H9 (cell line): ENCODE results near the gene DCBLD1. TPM values are rescaled to one million over a fixed set of nuclear protein-coding genes. Genes with fewer than 3 reads are reported as not detected.

Experiments
- DNase-seq: peaks from one replicate; pipeline ENCODE4 v3.0.0-alpha.2; 2017
- H2AFZ ChIP-seq: one replicate; pipeline ENCODE4 v1.6.1; 2013; ENCODE audit warnings: mild to moderate bottlenecking, low read length, control low read depth, moderate library complexity
- H2AK5ac ChIP-seq: 2 replicates; pipeline ENCODE4 v1.6.1; 2013; ENCODE audit warnings: low read length, control low read depth, mixed read lengths; ENCODE audit not compliant: insufficient read length
- H2BK120ac ChIP-seq: one replicate; pipeline ENCODE4 v1.6.1; 2013; ENCODE audit warnings: low read depth, mild to moderate bottlenecking, low read length, control low read depth, inconsistent platforms; ENCODE audit not compliant: poor library complexity, severe bottlenecking
- H2BK12ac ChIP-seq: 2 replicates; pipeline ENCODE4 v1.6.1; 2013; ENCODE audit warnings: low read length, control low read depth, mixed read lengths, low read depth; ENCODE audit not compliant: insufficient read length
- H2BK15ac ChIP-seq: 2 replicates; pipeline ENCODE4 v1.6.1; 2013; ENCODE audit warnings: low read depth, low read length, control low read depth
- H2BK20ac ChIP-seq: one replicate; pipeline ENCODE4 v1.6.1; 2013; ENCODE audit warnings: low read depth, mild to moderate bottlenecking, low read length, control low read depth, inconsistent platforms; ENCODE audit not compliant: poor library complexity, severe bottlenecking
- H2BK5ac ChIP-seq: 2 replicates; pipeline ENCODE4 v1.6.1; 2013; ENCODE audit warnings: low read length, control low read depth, mixed read lengths; ENCODE audit not compliant: insufficient read length
- H3K14ac ChIP-seq: 2 replicates; pipeline ENCODE4 v1.6.1; 2013; ENCODE audit warnings: low read length, control low read depth; ENCODE audit not compliant: insufficient read depth
- H3K18ac ChIP-seq: 2 replicates; pipeline ENCODE4 v1.6.1; 2013; ENCODE audit warnings: low read depth, mild to moderate bottlenecking, mixed read lengths, low read length, control low read depth; ENCODE audit not compliant: insufficient read length
- H3K23ac ChIP-seq: 2 replicates; pipeline ENCODE4 v1.6.1; 2013; ENCODE audit warnings: low read length, control low read depth, mixed read lengths, low read depth; ENCODE audit not compliant: insufficient read length
- H3K23me2 ChIP-seq: 2 replicates; pipeline ENCODE4 v1.6.1; 2013; ENCODE audit warnings: low read depth, mild to moderate bottlenecking, mixed read lengths, low read length, control low read depth; ENCODE audit not compliant: insufficient read length, poor library complexity, severe bottlenecking
- H3K27ac ChIP-seq: 2 replicates; pipeline ENCODE4 v1.5.1; 2013; ENCODE audit warnings: low read length, control low read depth, mixed read lengths, low read depth; ENCODE audit not compliant: insufficient read length
- H3K27me3 ChIP-seq: 2 replicates; pipeline ENCODE4 v1.6.1; 2013; ENCODE audit warnings: low read length, control low read depth, inconsistent platforms; ENCODE audit not compliant: insufficient read depth
- H3K4ac ChIP-seq: 2 replicates; pipeline ENCODE4 v1.6.1; 2013; ENCODE audit warnings: low read depth, mild to moderate bottlenecking, control low read depth, inconsistent platforms, low read length, moderate library complexity
- H3K4me1 ChIP-seq: 2 replicates; pipeline ENCODE4 v1.6.1; 2013; ENCODE audit warnings: low read length, control low read depth, inconsistent platforms; ENCODE audit not compliant: insufficient read depth
- H3K4me2 ChIP-seq: 2 replicates; pipeline ENCODE4 v1.6.1; 2013; ENCODE audit warnings: low read length, control low read depth, mixed read lengths; ENCODE audit not compliant: insufficient read length, insufficient read depth
- H3K56ac ChIP-seq: 2 replicates; pipeline ENCODE4 v1.6.1; 2013; ENCODE audit warnings: low read depth, mild to moderate bottlenecking, mixed read lengths, low read length, control low read depth; ENCODE audit not compliant: insufficient read length
- H3K79me1 ChIP-seq: 2 replicates; pipeline ENCODE4 v1.6.1; 2013; ENCODE audit warnings: low read depth, mild to moderate bottlenecking, moderate library complexity, low read length, control low read depth, inconsistent platforms; ENCODE audit not compliant: insufficient read depth, poor library complexity, severe bottlenecking
- H3K79me2 ChIP-seq: 2 replicates; pipeline ENCODE4 v1.6.1; 2013; ENCODE audit warnings: low read length, control low read depth, inconsistent platforms; ENCODE audit not compliant: insufficient read depth
- H3K9ac ChIP-seq: 2 replicates; pipeline ENCODE4 v1.6.1; 2013; ENCODE audit warnings: low read length, control low read depth, mixed read lengths; ENCODE audit not compliant: insufficient read length; ENCODE audit errors: extremely low read depth
- H3K9me3 ChIP-seq: one replicate; pipeline ENCODE4 v1.6.1; 2013; ENCODE audit warnings: low read depth, low read length, inconsistent platforms; ENCODE audit not compliant: control insufficient read depth
- H3T11ph ChIP-seq: one replicate; pipeline ENCODE4 v1.6.1; 2013; ENCODE audit warnings: mild to moderate bottlenecking, low read length, control low read depth, inconsistent platforms
- H4K20me1 ChIP-seq: one replicate; pipeline ENCODE4 v1.6.1; 2013; ENCODE audit not compliant: control insufficient read depth, insufficient read length, insufficient read depth
- H4K5ac ChIP-seq: 2 replicates; pipeline ENCODE4 v1.6.1; 2013; ENCODE audit warnings: low read depth, mild to moderate bottlenecking, mixed read lengths, low read length, control low read depth; ENCODE audit not compliant: insufficient read length
- H4K8ac ChIP-seq: replicated peaks from 2 replicates; pipeline ENCODE4 v1.6.1; 2013; ENCODE audit warnings: low read length, control low read depth, mixed read lengths, low read depth; ENCODE audit not compliant: insufficient read length
- H4K91ac ChIP-seq: 2 replicates; pipeline ENCODE4 v1.6.1; 2013; ENCODE audit warnings: low read depth, mild to moderate bottlenecking, moderate library complexity, mixed read lengths, low read length, control low read depth; ENCODE audit not compliant: insufficient read length
- H3K27ac Mint-ChIP-seq, 3 experiments: 2 replicates in 2 of 3; 3 replicates in 1 of 3; pipeline ENCODE4 v1.8.0; 2020 to 2021; ENCODE audit warnings: mixed read lengths in 3 of 3, mild to moderate bottlenecking in 1 of 3, moderate library complexity in 1 of 3
- H3K27me3 Mint-ChIP-seq: 2 replicates; pipeline ENCODE4 v1.8.0; 2021; ENCODE audit warnings: low read depth, mild to moderate bottlenecking, moderate library complexity, mixed read lengths
- H3K36me3 Mint-ChIP-seq, 3 experiments: 2 replicates in 2 of 3; 3 replicates in 1 of 3; pipeline ENCODE4 v1.8.0; 2020 to 2021; ENCODE audit warnings: low read depth in 3 of 3, mixed read lengths in 3 of 3; ENCODE audit not compliant: insufficient read depth in 1 of 3
- H3K4me1 Mint-ChIP-seq, 2 experiments: 2 replicates each; pipeline ENCODE4 v1.8.0; 2020; ENCODE audit warnings: mixed read lengths in 2 of 2
- H3K4me3 Mint-ChIP-seq, 2 experiments: 2 replicates in 1 of 2; 3 replicates in 1 of 2; pipeline ENCODE4 v1.8.0; 2020 to 2021; ENCODE audit warnings: mild to moderate bottlenecking in 2 of 2, mixed read lengths in 2 of 2, moderate library complexity in 1 of 2
- H3K9me3 Mint-ChIP-seq, 2 experiments: 2 replicates in 1 of 2; 3 replicates in 1 of 2; pipeline ENCODE4 v1.8.0; 2020; ENCODE audit warnings: mild to moderate bottlenecking in 2 of 2, mixed read lengths in 2 of 2, moderate library complexity in 1 of 2
- WGBS: extraction: QIAGEN DNeasy Blood & Tissue Kit; methylation state at CpG from one replicate; pipeline ENCODE4 v1.1.7; 2013; ENCODE audit warnings: missing lambda C conversion rate, low lambda C conversion rate, mixed read lengths; ENCODE audit not compliant: insufficient read length; ENCODE audit errors: extremely low coverage; 5-methylcytosine and 5-hydroxymethylcytosine counted together
- total RNA-seq: library from RNA; stranded (reverse); gene quantifications from 2 replicates; pipeline ENCODE4 v1.2.1, GENCODE V29; 2021
- TF ChIP-seq, protein P1 (sequence below): fragments of 200-600 bp; sonication (generic); conservative IDR thresholded peaks from 3 replicates; pipeline ENCODE4 v1.8.0; 2021; ENCODE audit warnings: antibody characterized with exemption, mild to moderate bottlenecking

The DCBLD1 gene
- total RNA-seq, 1 experiment from 2014 or later = 10.1 TPM

- WGBS = no CpG with 5 or more reads among the region's 3 CpGs
- H3K23me2 ChIP-seq = no peaks in the 10 kb centered on the region
- peak overlapping the region in 1 of 3 experiments; percentile 74; a peak in 1 of 7 replicates for H3K27ac Mint-ChIP-seq
Observed at GRCh38 chr6:117557951-117558350, 75.5 kb downstream of the DCBLD1 start.

More at GRCh38 chr6:117557951-117558350, 75.5 kb downstream of the DCBLD1 start:
- Mint-ChIP-seq H3K9me3 (no peaks in the 10 kb centered on the region), H3K36me3 (peaks cover 0 to 1% (median under 1%) of the 10 kb centered on the region in 3 experiments; a peak in 4 of 7 replicates), H3K4me1 (peaks cover 0 to 2% of the 10 kb centered on the region in 2 experiments; a peak in 1 of 4 replicates), H3K27me3 (no peaks in the 10 kb centered on the region), H3K4me3 (no peak overlapping the region)
- H2BK120ac ChIP-seq = no peak overlapping the region
- no peak overlapping the region for H3T11ph ChIP-seq
- no peaks in the 10 kb centered on the region for H3K79me1 ChIP-seq
- H3K27ac ChIP-seq = no peak overlapping the region
- no peak overlapping the region for H2BK15ac ChIP-seq
- H3K23ac ChIP-seq = no peak overlapping the region
- TF ChIP-seq, protein P1, sequence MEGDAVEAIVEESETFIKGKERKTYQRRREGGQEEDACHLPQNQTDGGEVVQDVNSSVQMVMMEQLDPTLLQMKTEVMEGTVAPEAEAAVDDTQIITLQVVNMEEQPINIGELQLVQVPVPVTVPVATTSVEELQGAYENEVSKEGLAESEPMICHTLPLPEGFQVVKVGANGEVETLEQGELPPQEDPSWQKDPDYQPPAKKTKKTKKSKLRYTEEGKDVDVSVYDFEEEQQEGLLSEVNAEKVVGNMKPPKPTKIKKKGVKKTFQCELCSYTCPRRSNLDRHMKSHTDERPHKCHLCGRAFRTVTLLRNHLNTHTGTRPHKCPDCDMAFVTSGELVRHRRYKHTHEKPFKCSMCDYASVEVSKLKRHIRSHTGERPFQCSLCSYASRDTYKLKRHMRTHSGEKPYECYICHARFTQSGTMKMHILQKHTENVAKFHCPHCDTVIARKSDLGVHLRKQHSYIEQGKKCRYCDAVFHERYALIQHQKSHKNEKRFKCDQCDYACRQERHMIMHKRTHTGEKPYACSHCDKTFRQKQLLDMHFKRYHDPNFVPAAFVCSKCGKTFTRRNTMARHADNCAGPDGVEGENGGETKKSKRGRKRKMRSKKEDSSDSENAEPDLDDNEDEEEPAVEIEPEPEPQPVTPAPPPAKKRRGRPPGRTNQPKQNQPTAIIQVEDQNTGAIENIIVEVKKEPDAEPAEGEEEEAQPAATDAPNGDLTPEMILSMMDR = no peak
- no peak overlapping the region for H3K56ac ChIP-seq
- no peaks in the 10 kb centered on the region for H3K79me2 ChIP-seq
- no peak overlapping the region for H3K18ac ChIP-seq
- H3K4me1 ChIP-seq = 0 out of 2 replicates have a peak, but pooled peaks cover under 1% of the 10 kb centered on the region
- no peak overlapping the region for H3K14ac ChIP-seq
- H4K20me1 ChIP-seq = no peaks in the 10 kb centered on the region
- H2BK12ac ChIP-seq = no peak overlapping the region
- H3K27me3 ChIP-seq = no peaks in the 10 kb centered on the region
- H3K4me2 ChIP-seq = no peak overlapping the region
- no peak for DNase-seq
- no peak overlapping the region for H3K9ac ChIP-seq
- H4K8ac ChIP-seq = no peak overlapping the region
- no peak overlapping the region for H2BK20ac ChIP-seq
- H2AFZ ChIP-seq = no peak overlapping the region
- no peak overlapping the region for H2AK5ac ChIP-seq
- H4K5ac ChIP-seq = no peak overlapping the region
- H4K91ac ChIP-seq = no peak overlapping the region
- no peak overlapping the region for H3K4ac ChIP-seq
- no peaks in the 10 kb centered on the region for H3K9me3 ChIP-seq
- H2BK5ac ChIP-seq = peak overlapping the region; percentile 72
